Measurements from ENCODE around the gene PSD. TPM values are rescaled to one million over a fixed set of nuclear protein-coding genes. Genes with fewer than 3 reads are reported as not detected.

Gene PSD
- total and polyA plus RNA-seq, 11 donors, result 0.14 to 1.7 (median 0.84) TPM

GRCh38 chr10:102426803-102427287, 8.3 kb upstream of the PSD start:
- 89 to 97% (median 94%) methylated on average over 7 of the region's 7 CpGs for WGBS, 4 donors
- Histone ChIP-seq H3K27ac (no peak overlapping the region), H3K9me3 (no peaks in the 10 kb centered on the region), H3K4me3 (no peak overlapping the region), H3K27me3 (no peaks in the 10 kb centered on the region), H3K36me3 (peaks cover 0 to 25% (median 13%) of the 10 kb centered on the region in 9 donors), H3K4me1 (peaks cover 2 to 28% (median 20%) of the 10 kb centered on the region in 12 donors)
- no peak for TF ChIP-seq POLR2A (IDR thresholded peaks at IDR 0.05)
- no peak for TF ChIP-seq CTCF (IDR thresholded peaks at IDR 0.05)
- intact Hi-C loops (cut with DNase I), result no loop called here
- DNase-seq, result no peak
- ATAC-seq, result no peak

GRCh38 chr10:102425444-102425843, 6.9 kb upstream of the PSD start:
- Histone ChIP-seq H3K27ac (no peak overlapping the region), H3K4me3 (no peak overlapping the region), H3K36me3 (peaks cover 0 to 25% (median 13%) of the 10 kb centered on the region in 9 donors), H3K27me3 (no peaks in the 10 kb centered on the region), H3K4me1 (peaks cover 2 to 24% (median 14%) of the 10 kb centered on the region in 12 donors), H3K9me3 (no peaks in the 10 kb centered on the region)
- intact Hi-C loops (cut with DNase I), result no loop called here
- TF ChIP-seq CTCF (IDR thresholded peaks at IDR 0.05), result no peak
- TF ChIP-seq POLR2A (IDR thresholded peaks at IDR 0.05), result no peak
- DNase-seq (no peak), ATAC-seq (no peak)
- WGBS, 4 donors, result 73 to 100% (median 85%) methylated on average over 1 of the region's 1 CpG

- H3K27ac ChIP-seq, result no peak overlapping the region
- intact Hi-C loops (cut with DNase I), result loop anchor here in 2 of 10 donors (5.0 kb wide), 2 partner anchors 37 to 52 kb away; no protein-coding TSS in a partner anchor
- no peaks in the 10 kb centered on the region for H3K27me3 ChIP-seq
- ATAC-seq (no peak), DNase-seq (no peak)
- peaks cover 4 to 29% (median 18%) of the 10 kb centered on the region in 12 donors for H3K4me1 ChIP-seq
- H3K4me3 ChIP-seq, result no peak overlapping the region
- TF ChIP-seq POLR2A (IDR thresholded peaks at IDR 0.05) (no peak), CTCF (IDR thresholded peaks at IDR 0.05) (no peak)
- H3K36me3 ChIP-seq, result peaks cover 0 to 25% (median 13%) of the 10 kb centered on the region in 9 donors
- 79 to 93% (median 87%) methylated on average over 6 of the region's 6 CpGs for WGBS, 4 donors
- H3K9me3 ChIP-seq, result no peaks in the 10 kb centered on the region
Measured at GRCh38 chr10:102424916-102425315, 6.3 kb upstream of the PSD start.

GRCh38 chr10:102424145-102424544, 5.6 kb upstream of the PSD start:
- ATAC-seq (no peak), DNase-seq (no peak)
- H3K4me1 ChIP-seq, result peaks cover 6 to 37% (median 25%) of the 10 kb centered on the region in 12 donors
- intact Hi-C loops (cut with DNase I), result loop anchor here in 2 of 10 donors (5.0 kb wide), 2 partner anchors 38 to 53 kb away; no protein-coding TSS in a partner anchor
- TF ChIP-seq CTCF (IDR thresholded peaks at IDR 0.05) (no peak), POLR2A (IDR thresholded peaks at IDR 0.05) (no peak)
- H3K27ac ChIP-seq, result no peak overlapping the region
- no peaks in the 10 kb centered on the region for H3K9me3 ChIP-seq
- H3K27me3 ChIP-seq, result peaks cover 0 to 2% (median 0%) of the 10 kb centered on the region in 9 donors
- H3K4me3 ChIP-seq, result no peak overlapping the region
- 80 to 92% (median 92%) methylated on average over 9 of the region's 9 CpGs for WGBS, 4 donors
- peaks cover 0 to 25% (median 13%) of the 10 kb centered on the region in 9 donors for H3K36me3 ChIP-seq
